IPS-11a (cell line): Measurements from ENCODE around the gene RASGRF1.

Source experiments
- H3K4me3 ChIP-seq: one replicate; pipeline ENCODE4 v1.5.1; 2013; ENCODE audit warnings: low read depth, low read length, control low read depth

Gene RASGRF1

GRCh38 chr15:78915341-78916087 is 175.1 kb downstream of the RASGRF1 start:
- no peak overlapping the region for H3K4me3 ChIP-seq

GRCh38 chr15:78914027-78914764 is 176.4 kb downstream of the RASGRF1 start:
- H3K4me3 ChIP-seq, result no peak overlapping the region

- H3K4me3 ChIP-seq, result no peak overlapping the region
These were observed 177.6 kb downstream of the RASGRF1 start for GRCh38 chr15:78913012-78913411.

- no peak overlapping the region for H3K4me3 ChIP-seq
These were observed 178.3 kb downstream of the RASGRF1 start for GRCh38 chr15:78912316-78912715.

- no peak overlapping the region for H3K4me3 ChIP-seq
These were observed 180.3 kb downstream of the RASGRF1 start for GRCh38 chr15:78910271-78910670.
